Measurements from ENCODE around the gene MED22.
"Not testable (repeated sequence)": the region's sequence is repeated elsewhere in the genome, so short reads cannot be mapped to it uniquely, and the experiment has no call there.

MED22 gene

GRCh38 chr9:133327834-133328484 lies 20.0 kb downstream of the MED22 start:
- Histone ChIP-seq H3K4me1 (no peaks in the 10 kb centered on the region), H3K4me3 (ENCODE audit: low read depth, low read length) (no peak overlapping the region), H3K27me3 (no peaks in the 10 kb centered on the region), H3K36me3 (peaks cover 28% of the 10 kb centered on the region), H3K9me3 (no peaks in the 10 kb centered on the region)
- no peak for DNase-seq
- TF ChIP-seq CTCF (IDR thresholded peaks at IDR 0.05; ENCODE audit: low read depth, low read length) = no peak

- H3K4me3 ChIP-seq (ENCODE audit: low read depth, low read length); H3K27me3 ChIP-seq; H3K4me1 ChIP-seq; DNase-seq; H3K9me3 ChIP-seq: not testable (repeated sequence)
- peaks cover 18% of the 10 kb centered on the region for H3K36me3 ChIP-seq
Observed at GRCh38 chr9:133327021-133327420, 20.9 kb downstream of the MED22 start.

GRCh38 chr9:133323991-133324703 lies 23.8 kb downstream of the MED22 start:
- H3K9me3 ChIP-seq = no peaks in the 10 kb centered on the region
- TF ChIP-seq CTCF (IDR thresholded peaks at IDR 0.05; ENCODE audit: low read depth, low read length) = no peak
- H3K27me3 ChIP-seq = no peaks in the 10 kb centered on the region
- H3K4me3 ChIP-seq (ENCODE audit: low read depth, low read length) = no peak overlapping the region
- no peaks in the 10 kb centered on the region for H3K4me1 ChIP-seq
- H3K36me3 ChIP-seq = no peaks in the 10 kb centered on the region
- DNase-seq = no peak

GRCh38 chr9:133323211-133323610 lies 24.7 kb downstream of the MED22 start:
- H3K4me1 ChIP-seq = no peaks in the 10 kb centered on the region
- no peaks in the 10 kb centered on the region for H3K27me3 ChIP-seq
- DNase-seq = no peak
- H3K9me3 ChIP-seq = no peaks in the 10 kb centered on the region
- H3K4me3 ChIP-seq (ENCODE audit: low read depth, low read length) = no peak overlapping the region
- no peak for TF ChIP-seq CTCF (IDR thresholded peaks at IDR 0.05; ENCODE audit: low read depth, low read length)
- H3K36me3 ChIP-seq = no peaks in the 10 kb centered on the region

GRCh38 chr9:133322701-133323100 lies 25.2 kb downstream of the MED22 start:
- H3K9me3 ChIP-seq = no peaks in the 10 kb centered on the region
- no peaks in the 10 kb centered on the region for H3K36me3 ChIP-seq
- no peak overlapping the region for H3K4me3 ChIP-seq (ENCODE audit: low read depth, low read length)
- no peak for DNase-seq
- no peaks in the 10 kb centered on the region for H3K4me1 ChIP-seq
- no peak for TF ChIP-seq CTCF (IDR thresholded peaks at IDR 0.05; ENCODE audit: low read depth, low read length)
- H3K27me3 ChIP-seq = no peaks in the 10 kb centered on the region

GRCh38 chr9:133321411-133321935 lies 26.5 kb downstream of the MED22 start:
- no peak for DNase-seq
- Histone ChIP-seq H3K27me3 (no peaks in the 10 kb centered on the region), H3K4me1 (no peaks in the 10 kb centered on the region), H3K36me3 (no peaks in the 10 kb centered on the region), H3K4me3 (ENCODE audit: low read depth, low read length) (no peak overlapping the region), H3K9me3 (no peaks in the 10 kb centered on the region)
- no peak for TF ChIP-seq CTCF (IDR thresholded peaks at IDR 0.05; ENCODE audit: low read depth, low read length)

Measured in BE2C (cell line).